BJ (cell line): ENCODE measurements around the gene CEP126. TPM values are rescaled to one million over a fixed set of nuclear protein-coding genes. Genes with fewer than 3 reads are reported as not detected.

Experiments
- CTCF ChIA-PET: fragments of 350-600 bp; formaldehyde crosslinking; extraction: SDS; loops from one replicate; lab custom pipeline; 2021; ENCODE audit warnings: antibody characterized with exemption, inconsistent platforms; lab: Yijun Ruan, JAX
- POLR2A ChIA-PET: fragments of 300-600 bp; sonication (Branson Sonifier 250); formaldehyde crosslinking; extraction: SDS; loops from one replicate; lab custom pipeline; 2021; ENCODE audit warnings: antibody characterized with exemption; lab: Charles Lee
- DNase-seq: peaks from one replicate; pipeline ENCODE4 v3.0.0-alpha.2; 2011; ENCODE audit warnings: low read depth
- H3K27me3 ChIP-seq: 2 replicates; pipeline ENCODE4 v1.6.0; 2011; ENCODE audit warnings: low read length; ENCODE audit not compliant: control insufficient read depth, insufficient read depth
- H3K36me3 ChIP-seq: 2 replicates; pipeline ENCODE4 v1.5.1; 2011; ENCODE audit warnings: low read length; ENCODE audit not compliant: control insufficient read depth, insufficient read depth
- H3K4me3 ChIP-seq: 2 replicates; pipeline ENCODE4 v1.5.1; 2011; ENCODE audit warnings: low read depth, mild to moderate bottlenecking, control low read depth, low read length
- polyA plus RNA-seq: library from polyadenylated mRNA; depleted of rRNA; stranded (reverse); fragments of >200 nt; gene quantifications from 2 replicates; pipeline ENCODE4 v1.2.3, GENCODE V29; 2011
- TF ChIP-seq, protein P1 (sequence below): IDR thresholded peaks from 2 replicates; pipeline ENCODE4 v1.5.1; 2011; ENCODE audit warnings: low read depth, mild to moderate bottlenecking, control low read depth, inconsistent platforms, low read length, moderate library complexity; ENCODE audit not compliant: insufficient read depth

The CEP126 gene
- polyA plus RNA-seq, 1 experiment = 1.5 TPM

GRCh38 chr11:101996111-101996510 is 81.3 kb downstream of the CEP126 start:
- H3K4me3 ChIP-seq = no peak overlapping the region
- ChIA-PET POLR2A (interaction anchor here (0.6 kb wide), 1 partner anchor 129 kb away, joined by 3 read pairs; no protein-coding TSS in a partner anchor), CTCF (interaction anchor here (1.2 to 4.6 kb wide), 3 partner anchors 10 to 135 kb away, joined by 3 to 24 read pairs (median 7); no protein-coding TSS in a partner anchor)
- no peaks in the 10 kb centered on the region for H3K36me3 ChIP-seq
- H3K27me3 ChIP-seq = no peaks in the 10 kb centered on the region
- TF ChIP-seq, protein P1, sequence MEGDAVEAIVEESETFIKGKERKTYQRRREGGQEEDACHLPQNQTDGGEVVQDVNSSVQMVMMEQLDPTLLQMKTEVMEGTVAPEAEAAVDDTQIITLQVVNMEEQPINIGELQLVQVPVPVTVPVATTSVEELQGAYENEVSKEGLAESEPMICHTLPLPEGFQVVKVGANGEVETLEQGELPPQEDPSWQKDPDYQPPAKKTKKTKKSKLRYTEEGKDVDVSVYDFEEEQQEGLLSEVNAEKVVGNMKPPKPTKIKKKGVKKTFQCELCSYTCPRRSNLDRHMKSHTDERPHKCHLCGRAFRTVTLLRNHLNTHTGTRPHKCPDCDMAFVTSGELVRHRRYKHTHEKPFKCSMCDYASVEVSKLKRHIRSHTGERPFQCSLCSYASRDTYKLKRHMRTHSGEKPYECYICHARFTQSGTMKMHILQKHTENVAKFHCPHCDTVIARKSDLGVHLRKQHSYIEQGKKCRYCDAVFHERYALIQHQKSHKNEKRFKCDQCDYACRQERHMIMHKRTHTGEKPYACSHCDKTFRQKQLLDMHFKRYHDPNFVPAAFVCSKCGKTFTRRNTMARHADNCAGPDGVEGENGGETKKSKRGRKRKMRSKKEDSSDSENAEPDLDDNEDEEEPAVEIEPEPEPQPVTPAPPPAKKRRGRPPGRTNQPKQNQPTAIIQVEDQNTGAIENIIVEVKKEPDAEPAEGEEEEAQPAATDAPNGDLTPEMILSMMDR = no peak
- no peak for DNase-seq

GRCh38 chr11:102001657-102002338 is 87.0 kb downstream of the CEP126 start:
- ChIA-PET CTCF (interaction anchor here (0.6 kb wide), 1 partner anchor 15 kb away, joined by 3 read pairs; no protein-coding TSS in a partner anchor), POLR2A (no interaction called here)
- Histone ChIP-seq H3K4me3 (no peak overlapping the region), H3K36me3 (no peaks in the 10 kb centered on the region), H3K27me3 (no peaks in the 10 kb centered on the region)
- no peak for DNase-seq
- TF ChIP-seq, protein P1 = no peak

DNA sequence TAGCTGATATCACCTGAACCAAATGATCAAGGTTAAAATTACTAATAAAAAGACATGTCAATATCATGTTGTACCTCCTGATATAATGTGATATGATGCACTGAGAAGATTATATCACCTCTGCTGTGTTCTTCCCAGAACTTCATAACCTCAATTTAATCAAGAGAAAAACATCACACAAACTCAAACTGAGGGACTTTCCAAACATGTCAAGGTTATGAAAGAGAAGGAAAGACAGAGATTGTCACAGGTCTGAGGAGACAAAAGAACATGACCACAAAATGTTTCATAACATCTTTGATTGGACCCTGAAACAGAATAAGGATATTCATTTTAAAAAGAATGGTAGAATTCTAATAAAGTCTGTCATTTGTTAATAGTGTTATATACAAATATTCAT is 89.4 kb downstream of the CEP126 start:
- CTCF ChIA-PET = interaction anchor here (8.6 kb wide), 1 partner anchor 141 kb away, joined by 173 read pairs; no protein-coding TSS in a partner anchor
- POLR2A ChIA-PET = no interaction called here
- TF ChIP-seq, protein P1 = no peak

GRCh38 chr11:102005306-102005705 is 90.5 kb downstream of the CEP126 start:
- H3K36me3 ChIP-seq = no peaks in the 10 kb centered on the region
- POLR2A ChIA-PET = interaction anchor here (0.7 kb wide), 1 partner anchor 248 kb away, joined by 3 read pairs; no protein-coding TSS in a partner anchor
- no peak for DNase-seq
- no peak overlapping the region for H3K4me3 ChIP-seq
- no peaks in the 10 kb centered on the region for H3K27me3 ChIP-seq
- CTCF ChIA-PET = interaction anchor here (8.6 kb wide), 1 partner anchor 142 kb away, joined by 173 read pairs; no protein-coding TSS in a partner anchor
- TF ChIP-seq, protein P1 = no peak

More for the DNA sequence above, 89.4 kb downstream of the CEP126 start:
- H3K4me3 ChIP-seq = no peak overlapping the region
- no peak for DNase-seq
- H3K36me3 ChIP-seq = no peaks in the 10 kb centered on the region
- no peaks in the 10 kb centered on the region for H3K27me3 ChIP-seq

DNA sequence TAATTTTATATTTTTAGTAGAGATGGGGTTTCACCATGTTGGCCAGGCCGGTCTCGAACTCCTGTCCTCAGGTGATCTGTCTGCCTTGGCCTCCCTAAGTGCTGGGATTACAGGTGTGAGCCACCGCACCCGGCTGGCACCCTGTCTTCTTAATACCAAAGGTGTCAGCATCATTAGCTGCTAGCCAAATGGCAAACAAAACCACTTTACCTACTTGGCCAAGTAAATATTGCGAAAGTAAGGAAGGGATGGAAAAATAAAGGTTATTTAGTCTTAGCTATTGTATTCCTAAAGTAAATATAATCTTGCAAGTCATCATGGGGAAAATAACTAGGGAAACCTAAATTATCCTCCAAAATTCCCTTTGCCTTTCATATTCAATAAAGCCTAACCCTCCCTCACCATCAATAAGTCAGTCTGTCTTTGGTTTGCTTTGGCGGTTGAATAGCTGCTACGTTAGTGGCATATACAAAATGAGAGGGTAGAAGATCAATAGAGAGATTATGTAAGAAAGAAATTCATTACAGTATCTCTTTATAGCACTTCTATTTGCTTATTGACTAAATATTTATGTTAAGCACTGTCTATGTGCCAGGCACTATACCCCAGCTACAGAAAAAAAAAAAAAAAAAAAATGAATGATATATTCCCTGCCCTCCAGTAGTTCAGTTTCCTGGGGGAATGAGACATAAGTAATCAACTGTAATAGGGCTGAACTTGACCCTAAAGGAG is 92.2 kb downstream of the CEP126 start:
- H3K36me3 ChIP-seq = no peaks in the 10 kb centered on the region
- CTCF ChIA-PET = interaction anchor here (0.8 to 8.6 kb wide), 13 partner anchors 9 to 550 kb away, joined by 3 to 173 read pairs (median 4); no protein-coding TSS in a partner anchor
- no peak for DNase-seq
- POLR2A ChIA-PET = no interaction called here
- TF ChIP-seq, protein P1 = no peak
- H3K27me3 ChIP-seq = no peaks in the 10 kb centered on the region
- no peak overlapping the region for H3K4me3 ChIP-seq
